BJ (cell line): Measurements from ENCODE around the gene PAXIP1. TPM values are rescaled to one million over a fixed set of nuclear protein-coding genes. Genes with fewer than 3 reads are reported as not detected.
"Not testable (repeated sequence)": the region's sequence is repeated elsewhere in the genome, so short reads cannot be mapped to it uniquely, and the experiment has no call there.

ENCODE experiments used
- CTCF ChIA-PET: fragments of 350-600 bp; formaldehyde crosslinking; extraction: SDS; loops from one replicate; lab custom pipeline; 2021; ENCODE audit warnings: antibody characterized with exemption, inconsistent platforms; lab: Yijun Ruan, JAX
- POLR2A ChIA-PET: fragments of 300-600 bp; sonication (Branson Sonifier 250); formaldehyde crosslinking; extraction: SDS; loops from one replicate; lab custom pipeline; 2021; ENCODE audit warnings: antibody characterized with exemption; lab: Charles Lee
- DNase-seq: peaks from one replicate; pipeline ENCODE4 v3.0.0-alpha.2; 2011; ENCODE audit warnings: low read depth
- H3K27me3 ChIP-seq: 2 replicates; pipeline ENCODE4 v1.6.0; 2011; ENCODE audit warnings: low read length; ENCODE audit not compliant: control insufficient read depth, insufficient read depth
- H3K36me3 ChIP-seq: 2 replicates; pipeline ENCODE4 v1.5.1; 2011; ENCODE audit warnings: low read length; ENCODE audit not compliant: control insufficient read depth, insufficient read depth
- H3K4me3 ChIP-seq: 2 replicates; pipeline ENCODE4 v1.5.1; 2011; ENCODE audit warnings: low read depth, mild to moderate bottlenecking, control low read depth, low read length
- polyA plus RNA-seq: library from polyadenylated mRNA; depleted of rRNA; stranded (reverse); fragments of >200 nt; gene quantifications from 2 replicates; pipeline ENCODE4 v1.2.3, GENCODE V29; 2011
- TF ChIP-seq, protein P1 (sequence below): IDR thresholded peaks from 2 replicates; pipeline ENCODE4 v1.5.1; 2011; ENCODE audit warnings: low read depth, mild to moderate bottlenecking, control low read depth, inconsistent platforms, low read length, moderate library complexity; ENCODE audit not compliant: insufficient read depth

PAXIP1 gene
- polyA plus RNA-seq, 1 experiment, result 4.6 TPM

DNA sequence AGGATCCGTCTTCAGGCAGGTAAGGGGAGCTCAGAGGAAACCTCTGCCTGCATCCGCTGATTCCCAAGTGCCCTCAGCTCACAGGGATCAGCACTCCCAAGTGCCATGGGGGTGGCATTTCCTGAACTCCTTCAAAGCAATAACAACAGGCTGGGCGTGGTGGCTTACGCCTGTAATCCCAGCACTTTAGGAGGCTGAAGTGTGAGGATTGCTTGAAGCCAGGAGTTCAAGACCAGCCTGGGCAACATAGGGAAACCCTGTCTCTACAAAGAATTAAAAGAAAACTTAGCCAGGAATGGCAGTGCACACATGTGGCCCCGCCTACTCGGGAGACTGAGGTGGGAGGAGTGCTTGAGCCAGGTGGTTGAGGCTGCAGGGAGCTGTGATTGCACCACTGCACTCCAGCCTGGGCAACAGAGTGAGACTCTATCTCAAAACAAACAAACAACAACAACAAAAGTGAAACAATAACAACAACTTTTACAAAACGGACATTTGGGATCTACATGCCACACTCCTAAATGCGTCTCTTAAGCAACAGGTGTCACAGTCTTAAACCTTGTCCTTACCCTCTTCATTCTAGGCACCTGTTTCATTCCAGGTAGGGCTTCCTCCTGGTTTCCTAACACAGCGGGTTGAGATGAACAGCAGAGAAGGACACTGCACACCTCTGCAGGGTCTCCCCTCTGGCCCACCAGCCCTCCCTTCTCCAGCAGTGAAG lies 73.8 kb downstream of the PAXIP1 start:
- TF ChIP-seq, protein P1, sequence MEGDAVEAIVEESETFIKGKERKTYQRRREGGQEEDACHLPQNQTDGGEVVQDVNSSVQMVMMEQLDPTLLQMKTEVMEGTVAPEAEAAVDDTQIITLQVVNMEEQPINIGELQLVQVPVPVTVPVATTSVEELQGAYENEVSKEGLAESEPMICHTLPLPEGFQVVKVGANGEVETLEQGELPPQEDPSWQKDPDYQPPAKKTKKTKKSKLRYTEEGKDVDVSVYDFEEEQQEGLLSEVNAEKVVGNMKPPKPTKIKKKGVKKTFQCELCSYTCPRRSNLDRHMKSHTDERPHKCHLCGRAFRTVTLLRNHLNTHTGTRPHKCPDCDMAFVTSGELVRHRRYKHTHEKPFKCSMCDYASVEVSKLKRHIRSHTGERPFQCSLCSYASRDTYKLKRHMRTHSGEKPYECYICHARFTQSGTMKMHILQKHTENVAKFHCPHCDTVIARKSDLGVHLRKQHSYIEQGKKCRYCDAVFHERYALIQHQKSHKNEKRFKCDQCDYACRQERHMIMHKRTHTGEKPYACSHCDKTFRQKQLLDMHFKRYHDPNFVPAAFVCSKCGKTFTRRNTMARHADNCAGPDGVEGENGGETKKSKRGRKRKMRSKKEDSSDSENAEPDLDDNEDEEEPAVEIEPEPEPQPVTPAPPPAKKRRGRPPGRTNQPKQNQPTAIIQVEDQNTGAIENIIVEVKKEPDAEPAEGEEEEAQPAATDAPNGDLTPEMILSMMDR, result no peak
- ChIA-PET CTCF (interaction anchor here (1.6 to 4.0 kb wide), 5 partner anchors 9 to 416 kb away, joined by 6 to 32 read pairs (median 10); no protein-coding TSS in a partner anchor), POLR2A (no interaction called here)
- Histone ChIP-seq H3K27me3 (no peaks in the 10 kb centered on the region), H3K4me3 (peak overlapping the region; percentile 61), H3K36me3 (no peaks in the 10 kb centered on the region; the same call in 1 of the 2 replicates)
- no peak for DNase-seq

DNA sequence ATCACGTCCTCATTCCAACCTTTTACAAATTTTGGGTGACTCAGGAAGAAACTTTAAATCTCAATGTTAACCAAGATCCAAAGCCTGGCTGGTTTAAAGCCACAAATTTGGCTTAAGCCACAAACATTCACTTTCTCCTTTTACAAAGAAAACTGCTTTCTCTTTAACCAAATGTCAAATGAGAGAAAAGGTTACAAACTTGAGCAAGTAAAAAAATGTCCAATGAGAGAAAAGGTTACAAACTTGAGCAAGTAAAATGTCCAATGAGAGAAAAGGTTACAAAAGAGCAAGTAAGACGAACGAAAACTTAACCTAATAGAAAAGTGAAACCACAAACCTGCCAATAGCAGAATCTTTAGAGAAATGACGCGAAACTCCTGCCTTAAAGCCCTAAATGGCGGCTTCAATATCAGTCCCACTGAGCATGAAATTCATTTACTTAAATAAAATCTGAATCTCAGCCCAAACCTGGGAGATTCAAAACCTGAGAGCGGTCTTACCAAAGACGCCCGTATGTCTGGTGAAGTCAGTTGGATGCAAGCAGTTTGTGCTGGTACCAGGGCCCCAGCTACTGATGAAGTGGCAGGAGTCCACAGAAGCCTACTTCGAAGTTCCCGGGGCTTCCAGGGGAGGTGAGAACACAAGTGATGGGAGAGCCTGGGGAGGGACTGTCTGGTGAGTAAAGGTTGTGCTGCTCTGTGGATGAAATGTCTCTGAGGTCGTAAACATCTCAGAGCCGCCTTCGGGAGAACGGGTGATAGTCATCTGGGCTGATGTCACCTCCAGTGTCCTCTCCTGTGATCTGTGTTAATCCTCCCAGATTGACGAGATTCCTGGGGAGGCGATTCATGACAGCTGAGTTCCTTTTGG lies 74.6 kb downstream of the PAXIP1 start:
- POLR2A ChIA-PET, result interaction anchor here (0.6 kb wide), 1 partner anchor 254 kb away, joined by 3 read pairs; no protein-coding TSS in a partner anchor
- CTCF ChIA-PET, result interaction anchor here (0.7 to 4.0 kb wide), 25 partner anchors 10 to 845 kb away, joined by 3 to 42 read pairs (median 5); no protein-coding TSS in a partner anchor
- Histone ChIP-seq H3K36me3 (no peaks in the 10 kb centered on the region; the same call in 1 of the 2 replicates), H3K4me3 (peak overlapping the region; percentile 61), H3K27me3 (no peaks in the 10 kb centered on the region)
- peak; percentile 92 for DNase-seq
- TF ChIP-seq, protein P1, result no peak

DNA sequence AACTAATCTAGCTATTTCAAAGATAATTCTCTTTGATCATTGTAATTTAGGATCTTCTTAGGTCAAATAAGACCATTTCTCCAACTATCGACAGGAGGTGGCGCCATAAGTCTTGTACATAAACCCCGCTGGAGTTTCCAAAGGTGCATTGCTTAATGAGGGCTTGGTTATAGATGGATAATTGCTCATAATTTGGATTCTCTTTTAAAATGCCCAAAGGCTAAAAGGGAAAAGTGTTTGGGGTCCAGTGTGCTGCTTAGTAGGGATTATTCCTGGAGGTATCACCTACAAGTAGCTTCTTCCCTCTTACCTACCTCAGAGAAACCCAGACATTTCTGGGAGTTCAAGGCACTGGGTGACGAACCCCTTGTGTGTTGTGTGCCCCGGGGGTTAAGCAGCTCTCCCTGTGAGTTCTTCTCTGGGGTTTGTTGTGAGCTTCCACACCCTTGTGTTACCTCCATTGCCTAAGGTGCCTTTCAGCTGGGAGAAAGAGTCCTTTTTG lies 75.2 kb downstream of the PAXIP1 start:
- POLR2A ChIA-PET, result interaction anchor here (0.6 kb wide), 1 partner anchor 254 kb away, joined by 3 read pairs; no protein-coding TSS in a partner anchor
- Histone ChIP-seq H3K4me3 (peak overlapping the region; percentile 61), H3K27me3 (no peaks in the 10 kb centered on the region), H3K36me3 (no peaks in the 10 kb centered on the region; the same call in 1 of the 2 replicates)
- CTCF ChIA-PET, result interaction anchor here (0.6 to 4.0 kb wide), 35 partner anchors 9 to 845 kb away, joined by 3 to 42 read pairs (median 4); no protein-coding TSS in a partner anchor
- peak; percentile 32 for DNase-seq
- TF ChIP-seq, protein P1, result peak; percentile 64

DNA sequence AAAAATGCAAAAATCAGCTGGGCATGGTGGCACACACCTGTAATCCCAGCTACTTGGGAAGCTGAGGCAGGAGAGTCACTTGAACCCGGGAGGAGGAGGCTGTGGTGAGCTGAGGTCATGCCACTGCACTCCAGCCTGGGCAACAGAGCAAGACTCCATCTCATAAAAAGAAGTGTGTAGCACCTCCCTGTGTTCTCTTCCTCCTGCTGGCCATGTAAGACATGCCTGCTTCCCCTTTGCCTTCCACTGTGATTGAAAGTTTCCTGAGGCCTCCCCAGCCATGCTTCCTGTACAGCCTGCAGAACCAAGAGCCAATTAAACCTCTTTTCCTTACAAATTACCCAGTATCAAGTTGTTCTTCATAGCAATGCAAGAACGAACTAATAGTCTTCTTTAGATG lies 80.5 kb downstream of the PAXIP1 start:
- H3K4me3 ChIP-seq, H3K27me3 ChIP-seq, DNase-seq, POLR2A ChIA-PET, H3K36me3 ChIP-seq: not testable (repeated sequence)
- CTCF ChIA-PET, result interaction anchor here (0.7 to 3.9 kb wide), 2 partner anchors 9 to 31 kb away, joined by 3 to 28 read pairs; no protein-coding TSS in a partner anchor

DNA sequence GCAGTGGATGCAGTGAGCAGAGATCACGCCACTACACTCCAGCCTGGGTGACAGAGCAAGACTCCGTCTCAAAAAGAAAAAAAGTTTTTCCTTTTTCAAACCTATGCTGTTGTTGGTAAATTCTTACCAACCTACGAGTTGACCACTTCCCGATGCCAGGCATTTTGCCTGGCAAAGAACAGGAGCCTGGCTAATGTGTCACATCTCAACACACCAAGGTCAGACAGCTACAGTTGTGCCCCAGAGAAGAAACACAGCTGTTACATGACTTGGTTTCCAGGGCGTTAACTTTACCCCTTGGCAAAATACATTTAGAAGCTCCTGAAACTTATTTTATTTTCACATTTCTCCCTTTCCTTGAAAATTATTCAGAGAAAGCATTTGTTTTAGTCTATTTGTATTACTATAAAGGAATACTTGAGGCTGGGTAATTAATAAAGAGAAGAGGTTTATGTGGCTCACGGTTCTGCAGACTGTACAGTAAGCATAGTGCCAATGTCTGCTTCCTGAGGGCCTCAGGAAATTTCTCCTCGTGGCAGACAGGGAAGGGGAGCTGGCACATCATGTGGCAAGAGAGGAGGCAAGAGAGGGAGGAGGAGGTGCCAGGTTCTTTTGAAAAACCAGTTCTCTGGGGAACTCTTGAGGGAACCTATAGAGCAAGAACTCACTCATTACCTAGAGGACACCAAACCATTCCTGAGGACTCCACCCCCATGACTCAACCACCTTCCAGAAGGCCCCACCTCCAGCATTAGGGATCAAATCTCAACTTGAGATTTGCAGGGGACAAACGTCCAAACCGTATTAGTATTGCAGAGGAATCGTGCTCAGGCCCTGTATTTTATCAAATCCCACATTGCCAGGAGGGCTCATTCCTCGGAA lies 83.3 kb downstream of the PAXIP1 start:
- Histone ChIP-seq H3K4me3 (no peak overlapping the region), H3K27me3 (no peaks in the 10 kb centered on the region; the same call in none of the 2 replicates), H3K36me3 (no peaks in the 10 kb centered on the region)
- TF ChIP-seq, protein P1, result no peak
- CTCF ChIA-PET, result interaction anchor here (1.2 to 2.6 kb wide), 2 partner anchors 8 to 33 kb away, joined by 4 to 10 read pairs; no protein-coding TSS in a partner anchor
- POLR2A ChIA-PET, result no interaction called here
- no peak for DNase-seq
